Neural cell (in vitro differentiated cells): ENCODE data around the gene CXCR3. TPM values are rescaled to one million over a fixed set of nuclear protein-coding genes. Genes with fewer than 3 reads are reported as not detected.

Experiments used
- H2AFZ ChIP-seq: fragments of 200-600, 300-800 bp; sonication (generic), shearing (Covaris generic); 2 replicates; pipeline ENCODE4 v1.6.0; 2014; ENCODE audit warnings: low read depth, mild to moderate bottlenecking, antibody characterized with exemption, low read length, moderate library complexity
- H3F3A ChIP-seq: fragments of 200-600 bp; shearing (Covaris generic); 2 replicates; pipeline ENCODE4 v1.6.1; 2016; ENCODE audit warnings: mild to moderate bottlenecking, moderate library complexity, mixed read lengths, antibody characterized with exemption, low read length; ENCODE audit not compliant: insufficient read depth, poor library complexity, severe bottlenecking
- H3K27ac ChIP-seq: fragments of 200-600, 300-800 bp; sonication (generic), shearing (Covaris generic); 2 replicates; pipeline ENCODE4 v1.5.1; 2014; ENCODE audit warnings: mild to moderate bottlenecking, low read length, moderate library complexity
- H3K27me3 ChIP-seq: fragments of 300-800, 200-600 bp; sonication (generic), shearing (Covaris generic); 2 replicates; pipeline ENCODE4 v1.6.0; 2014; ENCODE audit warnings: mild to moderate bottlenecking, low read depth, low read length, moderate library complexity; ENCODE audit not compliant: insufficient read depth
- H3K36me3 ChIP-seq: fragments of 300-800, 200-600 bp; sonication (generic), shearing (Covaris generic); 2 replicates; pipeline ENCODE4 v1.5.1; 2014; ENCODE audit warnings: mild to moderate bottlenecking, antibody characterized with exemption, low read length, moderate library complexity; ENCODE audit not compliant: insufficient read depth
- H3K4me2 ChIP-seq: fragments of 300-800, 200-600 bp; sonication (generic), shearing (Covaris generic); 2 replicates; pipeline ENCODE4 v1.6.0; 2014; ENCODE audit warnings: mild to moderate bottlenecking, low read length
- H3K4me3 ChIP-seq: fragments of 300-800, 200-600 bp; sonication (generic), shearing (Covaris generic); 2 replicates; pipeline ENCODE4 v1.5.1; 2014; ENCODE audit warnings: mild to moderate bottlenecking, low read length, moderate library complexity
- H3K79me2 ChIP-seq: fragments of 200-600 bp; shearing (Covaris generic); replicated peaks from 2 replicates; pipeline ENCODE4 v1.6.0; 2014; ENCODE audit warnings: mild to moderate bottlenecking, low read length, moderate library complexity; ENCODE audit not compliant: insufficient read depth
- H3K9ac ChIP-seq: fragments of 300-800, 200-600 bp; sonication (generic), shearing (Covaris generic); 2 replicates; pipeline ENCODE4 v1.6.1; 2016; ENCODE audit warnings: mild to moderate bottlenecking, low read length, mixed read lengths
- H3K9me2 ChIP-seq: fragments of 200-600 bp; shearing (Covaris generic); 2 replicates; pipeline ENCODE4 v1.6.1; 2016; ENCODE audit warnings: mild to moderate bottlenecking, low read length, mixed read lengths; ENCODE audit not compliant: insufficient read depth
- H3K9me3 ChIP-seq: fragments of 200-600, 300-800 bp; sonication (generic), shearing (Covaris generic); 2 replicates; pipeline ENCODE4 v1.6.1; 2016; ENCODE audit warnings: mild to moderate bottlenecking, mixed run types, low read length, moderate library complexity, mixed read lengths
- H4K20me1 ChIP-seq: fragments of 200-600 bp; shearing (Covaris generic); 2 replicates; pipeline ENCODE4 v1.6.1; 2016; ENCODE audit warnings: mild to moderate bottlenecking, mixed run types; ENCODE audit not compliant: insufficient read depth
- CTCF ChIP-seq: fragments of 450-650 bp; IDR thresholded peaks from 2 replicates; pipeline ENCODE4 v1.5.1; 2014; ENCODE audit warnings: antibody characterized with exemption, mild to moderate bottlenecking, moderate library complexity; ENCODE audit not compliant: poor library complexity, severe bottlenecking
- EP300 ChIP-seq: fragments of 450-650 bp; conservative IDR thresholded peaks from 2 replicates; pipeline ENCODE4 v1.6.1; 2014; ENCODE audit warnings: antibody characterized with exemption, mild to moderate bottlenecking, moderate library complexity; ENCODE audit not compliant: poor library complexity, severe bottlenecking
- EZH2 ChIP-seq: fragments of 200-600, 300-800 bp; shearing (Covaris generic), sonication (generic); IDR thresholded peaks from 2 replicates; pipeline ENCODE4 v1.6.1; 2014; ENCODE audit warnings: antibody characterized with exemption, low read length, borderline replicate concordance, mild to moderate bottlenecking; ENCODE audit not compliant: insufficient read depth, poor library complexity, severe bottlenecking
- MXI1 ChIP-seq: fragments of 450-650 bp; conservative IDR thresholded peaks from 2 replicates; pipeline ENCODE4 v1.6.1; 2014; ENCODE audit warnings: antibody characterized with exemption, mild to moderate bottlenecking; ENCODE audit not compliant: poor library complexity, severe bottlenecking
- POLR2AphosphoS5 ChIP-seq: IDR thresholded peaks from 2 replicates; pipeline ENCODE4 v1.6.1; 2012
- RAD21 ChIP-seq: fragments of 450-650 bp; conservative IDR thresholded peaks from 2 replicates; pipeline ENCODE4 v1.6.1; 2014; ENCODE audit warnings: antibody characterized with exemption, mild to moderate bottlenecking, moderate library complexity
- REST ChIP-seq: IDR thresholded peaks from 2 replicates; pipeline ENCODE4 v1.6.1; 2012; ENCODE audit warnings: borderline replicate concordance
- SMC3 ChIP-seq: fragments of 450-650 bp; conservative IDR thresholded peaks from 2 replicates; pipeline ENCODE4 v1.6.1; 2014; ENCODE audit warnings: antibody characterized with exemption, mild to moderate bottlenecking, moderate library complexity; ENCODE audit not compliant: poor library complexity
- TAF1 ChIP-seq: IDR thresholded peaks from 2 replicates; pipeline ENCODE4 v1.6.1; 2012; ENCODE audit warnings: low read depth
- polyA plus RNA-seq: library from polyadenylated mRNA; depleted of rRNA; stranded (reverse); fragments of >200 nt; gene quantifications from 2 replicates; pipeline ENCODE4 v1.2.3, GENCODE V29; 2014

Gene CXCR3
- polyA plus RNA-seq, 1 donor from 2014 or later, result not detected

- H3K27me3 ChIP-seq, result no peaks in the 10 kb centered on the region
- H3K4me3 ChIP-seq, result no peak overlapping the region
- no peak overlapping the region for H2AFZ ChIP-seq
- H3F3A ChIP-seq, result no peaks in the 10 kb centered on the region
- no peak overlapping the region for H3K27ac ChIP-seq
- TF ChIP-seq MXI1 (no peak), CTCF (no peak), EP300 (no peak), TAF1 (no peak)
- no peak overlapping the region for H3K4me2 ChIP-seq
- no peak overlapping the region for H3K9ac ChIP-seq
- no peaks in the 10 kb centered on the region for H3K36me3 ChIP-seq
- no peaks in the 10 kb centered on the region for H3K9me2 ChIP-seq
- H3K79me2 ChIP-seq, result no peaks in the 10 kb centered on the region
- H4K20me1 ChIP-seq, result no peaks in the 10 kb centered on the region
- H3K9me3 ChIP-seq, result no peaks in the 10 kb centered on the region
These were observed 9.1 kb downstream of the CXCR3 start for GRCh38 chrX:71609095-71609750.

- Histone ChIP-seq H3K9me2 (no peaks in the 10 kb centered on the region), H3K9ac (no peak overlapping the region), H3K27ac (no peak overlapping the region), H3K4me3 (no peak overlapping the region), H4K20me1 (no peaks in the 10 kb centered on the region), H3K79me2 (no peaks in the 10 kb centered on the region), H3K27me3 (no peaks in the 10 kb centered on the region), H3K36me3 (no peaks in the 10 kb centered on the region), H3F3A (no peaks in the 10 kb centered on the region), H3K9me3 (no peaks in the 10 kb centered on the region), H3K4me2 (no peak overlapping the region), H2AFZ (no peak overlapping the region)
- TF ChIP-seq EP300 (no peak), MXI1 (no peak), TAF1 (no peak), SMC3 (no peak), POLR2AphosphoS5 (no peak), CTCF (no peak), RAD21 (no peak), REST (no peak), EZH2 (no peak)
These were observed 10.8 kb downstream of the CXCR3 start for GRCh38 chrX:71607488-71607887.
